NCI-H2196 treated with DMSO at 0.1 percent for 48 hours (cell line): Measurements from ENCODE around the gene DNAJB4.
"Not testable (repeated sequence)": the region's sequence is repeated elsewhere in the genome, so short reads cannot be mapped to it uniquely, and the experiment has no call there.

ENCODE experiments used
- DNase-seq: peaks from one replicate; lab custom pipeline; 2025; ENCODE audit not compliant: unreplicated experiment; lab: John Stamatoyannopoulos, UW

Gene DNAJB4

GRCh38 chr1:78004719-78005447 lies at the start of gene DNAJB4:
Gene DNAJB4, plus strand, starts transcription at chr1:78004939. Its CDS starts 172 bp downstream, at chr1:78005111.
- no peak for DNase-seq

GRCh38 chr1:77955709-77956108 lies 49.0 kb upstream of the DNAJB4 start:
- no peak for DNase-seq

GRCh38 chr1:77956464-77956863 lies 48.3 kb upstream of the DNAJB4 start:
- no peak for DNase-seq

DNA sequence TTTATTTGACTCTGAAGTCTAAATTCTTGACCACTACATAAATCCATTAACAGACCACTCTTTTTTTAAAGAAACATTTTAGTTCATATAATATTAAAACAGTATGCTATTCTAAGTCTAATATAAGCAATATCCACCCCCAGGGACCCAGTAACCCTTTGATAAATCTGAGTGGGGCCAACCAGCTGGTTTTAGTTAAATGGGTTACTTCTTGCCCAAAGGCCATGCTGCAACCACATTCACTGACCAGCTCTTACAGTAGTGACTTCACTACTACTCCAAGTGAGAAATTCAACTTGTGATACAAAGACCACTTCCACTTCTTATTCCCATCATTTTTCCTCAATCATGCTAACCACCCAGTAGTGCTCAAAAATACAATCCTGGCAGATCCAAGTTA lies 46.3 kb upstream of the DNAJB4 start:
- no peak for DNase-seq

DNA sequence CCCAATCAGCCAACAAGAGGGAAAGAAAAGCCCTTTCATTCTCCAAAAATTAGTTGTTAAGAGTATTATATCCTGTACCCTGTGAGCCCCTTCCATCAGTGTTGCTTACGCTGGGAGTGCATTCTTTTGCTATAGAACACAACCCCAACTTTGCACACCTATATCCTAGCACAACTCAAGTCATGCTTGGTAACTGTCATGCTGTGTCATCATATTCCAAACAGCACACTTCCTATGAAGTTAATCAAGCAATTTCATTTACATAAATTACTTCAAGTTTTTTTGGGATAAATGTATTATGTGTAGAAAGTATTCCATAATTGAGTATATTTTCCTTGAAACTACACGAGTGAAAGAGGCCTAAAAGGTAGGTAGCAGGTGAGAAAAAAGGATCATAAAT lies 45.9 kb upstream of the DNAJB4 start:
- no peak for DNase-seq

GRCh38 chr1:77961392-77961791 lies 43.3 kb upstream of the DNAJB4 start:
- DNase-seq: no peak

DNA sequence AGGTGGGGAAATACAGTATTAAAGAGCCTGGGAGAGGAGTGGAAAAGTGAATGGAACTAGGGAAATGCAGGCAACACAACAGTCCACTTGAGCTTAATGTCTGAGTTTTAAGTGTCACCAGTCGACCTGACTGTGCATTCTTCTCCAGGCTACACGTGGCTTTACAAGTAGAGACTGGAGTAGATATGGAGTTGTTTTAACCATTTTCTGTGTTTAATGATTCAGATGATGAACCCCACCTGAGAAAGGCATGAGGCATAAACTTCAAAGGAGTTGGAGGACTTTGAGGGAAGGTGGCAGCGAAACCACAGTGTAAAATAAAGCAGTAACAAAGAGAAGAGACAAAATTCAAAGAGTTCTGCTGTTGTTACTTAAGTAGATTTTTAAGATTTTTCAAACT lies 38.4 kb upstream of the DNAJB4 start:
- no peak for DNase-seq

DNA sequence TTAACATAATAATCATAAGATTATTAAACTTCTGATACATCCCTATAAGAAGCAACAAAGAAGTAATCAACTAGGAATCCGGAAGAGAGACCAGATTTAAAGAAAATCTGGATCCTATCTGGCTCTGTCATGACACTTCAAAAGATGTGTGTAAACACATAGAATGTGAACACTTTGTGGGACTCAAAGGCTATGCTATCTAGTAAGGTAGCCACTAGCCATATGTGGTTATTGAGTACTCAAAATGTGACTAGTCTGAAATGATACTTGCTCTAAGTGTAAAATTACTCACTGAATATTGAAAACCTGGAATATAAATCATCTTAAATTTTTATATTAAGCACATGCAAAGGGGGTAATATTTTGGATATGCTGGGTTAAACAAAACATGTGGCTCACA lies 34.5 kb upstream of the DNAJB4 start:
- DNase-seq: no peak

- DNase-seq: no peak
These were observed 32.7 kb upstream of the DNAJB4 start for GRCh38 chr1:77972080-77972479.

DNA sequence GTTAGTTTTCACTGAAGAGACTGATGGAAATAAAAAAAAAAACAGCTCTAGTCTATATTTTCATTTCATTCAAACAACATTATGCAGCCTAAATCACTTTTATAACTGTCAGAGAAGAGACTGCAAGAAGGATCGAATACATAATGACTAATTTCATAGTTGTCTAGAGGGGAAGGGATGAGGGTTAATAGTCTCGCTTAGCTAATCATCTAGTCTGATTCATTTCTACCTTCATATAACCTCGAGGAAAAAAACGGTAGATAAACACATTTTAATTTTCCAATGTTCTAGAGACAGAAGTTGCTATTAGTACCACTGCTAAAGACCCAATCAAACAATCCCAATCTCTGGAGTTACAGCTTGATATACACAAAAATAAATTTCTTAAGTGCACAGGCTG lies 29.4 kb upstream of the DNAJB4 start:
- no peak for DNase-seq

GRCh38 chr1:77975907-77976306 lies 28.8 kb upstream of the DNAJB4 start:
- no peak for DNase-seq

DNA sequence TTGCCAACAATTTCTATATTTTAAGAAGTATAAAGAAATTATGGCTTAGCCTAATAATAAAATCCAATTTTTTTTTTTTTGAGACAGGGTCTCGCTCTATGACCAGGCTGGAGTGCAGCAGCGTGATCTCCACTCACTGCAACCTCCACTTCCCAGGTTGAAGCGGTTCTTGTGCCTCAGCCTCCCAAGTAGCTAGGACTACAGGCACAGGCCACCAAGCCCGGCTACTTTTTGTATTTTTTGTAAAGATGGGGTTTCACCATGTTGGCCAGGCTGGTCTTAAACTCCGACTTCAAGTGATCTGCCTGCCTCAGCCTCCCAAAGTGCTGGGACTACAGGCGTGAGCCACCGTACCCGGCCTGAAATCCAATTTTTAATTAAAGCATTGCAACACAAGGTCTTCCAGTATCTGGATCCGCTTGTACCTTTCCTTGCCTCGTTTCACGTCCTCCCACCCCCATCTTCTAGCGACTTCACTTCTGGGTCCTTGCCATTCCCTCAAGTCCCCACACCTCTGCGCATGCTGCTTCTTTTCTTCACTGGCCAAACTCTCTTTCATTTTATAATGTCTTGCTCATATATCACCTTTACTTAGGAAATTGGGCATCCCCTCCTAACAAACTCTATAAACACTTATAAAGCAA lies 28.2 kb upstream of the DNAJB4 start:
- no peak for DNase-seq

DNA sequence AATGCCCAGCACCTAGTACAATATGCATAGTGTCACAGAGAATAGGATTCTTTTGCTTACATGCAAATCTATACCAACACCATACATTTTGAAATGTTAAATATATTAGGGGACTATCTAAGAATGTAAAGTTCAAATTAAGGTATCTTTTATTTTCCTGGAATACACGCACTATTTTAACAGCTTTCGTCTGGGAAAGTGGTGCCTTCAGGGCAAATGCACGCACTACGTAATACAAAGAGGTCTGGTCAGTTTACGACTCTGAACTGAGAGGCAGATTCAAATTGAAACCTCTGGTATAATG lies 26.8 kb upstream of the DNAJB4 start:
- DNase-seq: no peak

DNA sequence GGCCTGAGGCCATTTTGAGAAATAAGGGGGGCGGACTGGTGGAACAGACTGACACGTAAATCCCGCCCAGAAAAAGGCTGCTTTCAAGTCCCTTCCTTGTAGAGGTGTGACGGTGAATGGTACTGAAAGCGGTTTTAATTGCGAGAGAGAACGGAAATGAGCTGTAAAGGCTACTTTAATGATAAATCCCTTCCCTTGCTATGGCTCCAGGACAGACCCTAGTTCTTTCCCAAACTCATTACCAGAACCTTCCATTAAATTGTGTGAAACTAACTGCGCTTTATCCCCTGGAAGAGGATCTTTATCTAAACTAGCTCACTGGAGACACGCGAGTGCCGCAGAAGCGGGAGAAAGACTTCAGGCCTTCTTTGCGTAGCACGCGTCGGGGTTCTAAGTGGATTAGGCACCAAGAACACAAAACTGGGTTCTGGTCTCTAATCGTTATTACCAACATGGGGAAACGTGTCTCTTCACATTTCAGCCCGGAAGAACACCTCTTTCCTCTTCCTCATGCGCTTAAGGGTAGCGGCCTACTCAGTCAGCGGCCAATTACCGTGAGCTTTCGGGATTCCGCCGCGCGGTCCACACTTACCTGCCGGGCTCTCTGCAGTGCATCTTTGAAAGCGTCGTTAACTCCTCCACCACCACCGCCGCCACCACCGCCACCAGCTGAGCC lies 26.3 kb upstream of the DNAJB4 start:
- DNase-seq: peak; percentile 77

- DNase-seq: peak; percentile 97
These were observed 25.5 kb upstream of the DNAJB4 start, which contains the start of gene FUBP1 for GRCh38 chr1:77978969-77979876. Gene FUBP1, minus strand, starts transcription at chr1:77979072. Its CDS starts 68 bp downstream, at chr1:77979004.

- not testable (repeated sequence) for DNase-seq
These were observed 21.3 kb upstream of the DNAJB4 start for GRCh38 chr1:77983352-77983996.

- DNase-seq: no peak
These were observed 20.8 kb upstream of the DNAJB4 start for GRCh38 chr1:77983997-77984355.

DNA sequence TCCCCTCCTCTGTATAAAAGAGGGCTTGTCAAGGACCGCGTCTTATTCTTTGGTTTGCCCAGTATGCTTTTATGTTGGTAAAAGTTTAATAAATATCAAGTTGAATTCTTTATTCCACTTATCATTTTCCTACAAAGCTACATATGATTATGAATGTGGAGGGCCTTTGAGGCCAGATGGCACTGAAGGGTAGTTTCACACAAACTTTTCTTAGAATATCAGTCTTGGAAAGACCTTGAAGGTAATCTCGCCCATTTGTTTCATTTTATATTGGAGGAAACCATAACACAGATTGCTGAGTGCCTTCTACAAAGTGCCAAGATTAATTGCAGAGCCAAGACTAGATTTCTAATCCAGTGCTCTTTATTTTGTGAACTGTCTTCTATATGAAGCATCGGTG lies 20.1 kb upstream of the DNAJB4 start:
- DNase-seq: no peak

GRCh38 chr1:77986810-77987209 lies 17.9 kb upstream of the DNAJB4 start:
- DNase-seq: no peak

DNA sequence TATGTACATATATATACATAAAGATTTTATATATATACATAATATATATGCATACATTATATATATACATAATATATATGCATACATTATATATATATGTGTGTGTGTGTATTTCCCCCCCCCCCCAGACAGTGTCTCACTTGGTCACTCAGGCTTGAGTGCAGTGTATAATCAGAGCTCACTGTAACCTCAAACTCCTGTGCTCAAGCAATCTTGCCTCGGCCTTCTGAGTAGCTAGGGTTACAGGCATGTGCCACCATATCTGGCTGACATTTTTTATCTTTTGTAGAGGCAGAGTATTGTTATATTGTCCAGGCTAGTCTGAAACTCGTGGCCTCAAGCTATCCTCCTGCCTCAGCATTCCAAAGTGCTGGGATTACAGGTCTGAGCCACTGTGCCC lies 16.8 kb upstream of the DNAJB4 start:
- no peak for DNase-seq

DNA sequence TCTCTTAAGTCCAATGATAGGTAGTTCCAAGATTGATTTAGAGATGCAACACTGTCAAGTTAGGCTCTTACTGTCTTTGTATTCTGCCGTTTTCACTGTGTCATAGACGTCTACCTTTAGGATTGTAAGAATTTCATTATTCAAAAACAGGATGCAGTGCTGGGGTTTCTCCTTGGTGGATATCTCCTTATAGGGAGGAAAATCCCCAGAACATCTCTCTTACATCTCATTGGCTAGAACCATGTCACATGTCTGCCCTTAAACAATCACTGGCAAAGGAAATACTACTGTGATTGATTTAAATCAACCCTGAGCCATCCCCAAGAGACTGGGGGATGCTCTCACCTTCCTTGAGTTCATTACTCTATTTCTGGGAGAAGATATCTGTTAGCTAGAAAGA lies 15.0 kb upstream of the DNAJB4 start:
- no peak for DNase-seq
